Activated CD4-positive, alpha-beta memory T cell treated with anti-CD3 and anti-CD28 coated beads for 36 hours (primary cell): Measurements from ENCODE around the gene SEMA4B. TPM values are rescaled to one million over a fixed set of nuclear protein-coding genes. Genes with fewer than 3 reads are reported as not detected.

Experiments
- CTCF ChIA-PET: fragments of 350-600 bp; sonication (Branson Sonifier 250); formaldehyde crosslinking; loops from one replicate; lab custom pipeline; 2021; ENCODE audit warnings: antibody characterized with exemption, inconsistent platforms; lab: Charles Lee
- POLR2A ChIA-PET: fragments of 350-600 bp; sonication (Branson Sonifier 250); formaldehyde crosslinking; loops from one replicate; lab custom pipeline; 2021; ENCODE audit warnings: antibody characterized with exemption; lab: Charles Lee
- DNase-seq: peaks from one replicate; pipeline ENCODE4 v3.0.0-alpha.2; 2020
- H3K27ac Mint-ChIP-seq: one replicate; pipeline ENCODE4 v1.8.0; 2021; ENCODE audit warnings: mixed read lengths
- H3K27me3 Mint-ChIP-seq: one replicate; pipeline ENCODE4 v1.8.0; 2021; ENCODE audit warnings: mixed read lengths
- H3K36me3 Mint-ChIP-seq: one replicate; pipeline ENCODE4 v1.8.0; 2021; ENCODE audit warnings: mixed read lengths
- H3K4me1 Mint-ChIP-seq: one replicate; pipeline ENCODE4 v1.8.0; 2021; ENCODE audit warnings: low read depth, mixed read lengths
- H3K4me3 Mint-ChIP-seq: one replicate; pipeline ENCODE4 v1.8.0; 2021; ENCODE audit warnings: mild to moderate bottlenecking, mixed read lengths
- H3K9me3 Mint-ChIP-seq: one replicate; pipeline ENCODE4 v1.8.0; 2021; ENCODE audit warnings: mixed read lengths
- intact Hi-C: fragments of 100-400 bp; cut with micrococcal nuclease; formaldehyde crosslinking; loops from one replicate; pipeline ENCODE4 v1.15.1; 2023
- total RNA-seq, 2 experiments: library from RNA; stranded (reverse); gene quantifications; one replicate each; pipeline ENCODE4 v1.2.3, GENCODE V29; 2021

SEMA4B gene
- total RNA-seq, 2 experiments from 2014 or later, result 13.1 to 16.7 TPM

DNA sequence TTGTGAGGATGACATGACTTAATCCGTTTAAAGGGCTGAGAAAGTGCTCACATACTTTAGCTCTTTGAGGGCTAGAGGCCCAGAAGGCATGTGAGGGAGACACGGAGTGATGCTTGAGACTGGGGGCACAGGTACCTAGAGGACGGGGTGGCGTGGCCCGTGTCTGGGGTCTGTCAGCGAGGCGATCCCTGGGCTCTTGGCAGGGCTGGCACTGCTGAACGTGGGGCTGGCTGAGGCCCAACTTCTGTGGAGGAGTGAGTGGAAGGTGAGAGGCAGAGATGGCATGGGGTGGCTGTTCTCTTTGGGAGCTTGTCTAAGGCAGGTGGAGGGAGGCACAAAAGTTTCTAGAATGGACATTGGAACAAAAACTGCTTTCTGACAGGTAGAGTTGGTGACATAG lies 9.5 kb downstream of the SEMA4B start:
- H3K4me1 Mint-ChIP-seq, result peaks cover 37% of the 10 kb centered on the region
- intact Hi-C loops, result no loop called here
- no peak overlapping the region for H3K4me3 Mint-ChIP-seq
- CTCF ChIA-PET, result interaction anchor here (1.3 kb wide), 1 partner anchor 10 kb away, joined by 5 read pairs; no protein-coding TSS in a partner anchor
- no peaks in the 10 kb centered on the region for H3K27me3 Mint-ChIP-seq
- H3K27ac Mint-ChIP-seq, result no peak overlapping the region
- H3K36me3 Mint-ChIP-seq, result peaks cover 2% of the 10 kb centered on the region
- POLR2A ChIA-PET, result interaction anchor here (0.8 kb wide), 1 partner anchor 24 kb away, joined by 3 read pairs; no protein-coding TSS in a partner anchor
- DNase-seq, result no peak
- H3K9me3 Mint-ChIP-seq, result no peaks in the 10 kb centered on the region

DNA sequence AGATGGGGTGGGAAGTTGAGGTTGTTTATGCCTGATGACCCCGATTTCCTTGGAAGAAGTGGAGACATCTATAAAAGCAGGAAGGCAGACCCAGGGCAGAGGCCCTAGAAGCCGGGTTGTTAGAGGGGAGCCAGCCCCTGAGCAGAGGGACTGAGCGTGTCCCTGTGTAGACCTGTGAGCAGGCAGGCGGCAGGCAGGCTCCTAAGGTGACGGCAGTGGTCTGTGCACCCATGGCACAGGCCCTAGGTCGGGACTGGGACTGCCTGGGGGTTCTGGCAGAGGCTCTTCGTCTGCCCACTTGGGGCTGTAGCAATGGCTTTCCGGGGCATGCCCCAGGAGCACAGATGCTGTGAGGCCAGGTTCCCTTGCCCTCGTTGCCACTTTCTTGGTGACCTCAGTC lies 9.9 kb downstream of the SEMA4B start:
- ChIA-PET CTCF (no interaction called here), POLR2A (no interaction called here)
- no peak overlapping the region for H3K4me3 Mint-ChIP-seq
- no peak overlapping the region for H3K27ac Mint-ChIP-seq
- peaks cover 2% of the 10 kb centered on the region for H3K36me3 Mint-ChIP-seq
- no peaks in the 10 kb centered on the region for H3K9me3 Mint-ChIP-seq
- no peak for DNase-seq
- intact Hi-C loops, result no loop called here
- no peaks in the 10 kb centered on the region for H3K27me3 Mint-ChIP-seq
- H3K4me1 Mint-ChIP-seq, result peaks cover 37% of the 10 kb centered on the region

DNA sequence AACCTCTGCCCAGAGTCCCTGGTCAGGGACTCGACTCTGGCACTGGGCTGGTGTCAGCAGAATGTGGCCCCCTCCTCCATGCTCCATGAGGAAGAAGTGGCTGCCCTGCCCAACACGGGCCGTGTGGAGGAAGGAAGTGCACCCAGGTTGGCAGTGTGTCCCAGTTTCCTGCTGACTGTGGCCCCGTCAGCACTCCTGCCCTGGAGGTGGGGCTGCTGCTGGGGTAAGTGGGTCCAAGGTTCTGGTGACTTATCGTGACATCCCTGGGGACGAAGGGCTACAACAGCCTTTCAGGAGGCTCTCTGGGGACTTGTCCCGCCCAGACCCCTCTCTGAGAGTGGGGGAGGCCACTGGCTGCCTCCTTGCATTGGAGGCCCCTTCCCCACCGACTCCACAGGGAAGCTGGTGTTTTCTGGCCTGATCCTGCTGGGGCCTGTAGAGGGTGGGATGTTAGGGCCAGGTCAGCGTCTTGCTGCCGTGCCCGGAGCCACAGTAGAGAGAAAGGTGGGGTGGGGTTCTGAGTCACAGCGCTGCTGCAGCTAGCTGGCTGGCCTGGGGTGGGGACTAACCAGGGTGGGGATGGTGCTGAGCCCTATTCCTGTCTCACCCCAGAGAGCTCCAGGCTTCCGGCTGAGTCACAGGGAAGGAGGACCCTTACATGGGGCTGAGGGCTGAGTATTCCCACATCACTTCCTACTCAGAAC lies 10.5 kb downstream of the SEMA4B start:
- Mint-ChIP-seq H3K4me3 (no peak overlapping the region), H3K27me3 (no peaks in the 10 kb centered on the region), H3K4me1 (peaks cover 35% of the 10 kb centered on the region), H3K36me3 (peaks cover 2% of the 10 kb centered on the region), H3K9me3 (no peaks in the 10 kb centered on the region), H3K27ac (no peak overlapping the region)
- CTCF ChIA-PET, result interaction anchor here (1.1 kb wide), 1 partner anchor 10 kb away, joined by 3 read pairs; no protein-coding TSS in a partner anchor
- intact Hi-C loops, result no loop called here
- POLR2A ChIA-PET, result no interaction called here
- no peak for DNase-seq

- no peak for DNase-seq
- peaks cover 34% of the 10 kb centered on the region for H3K4me1 Mint-ChIP-seq
- ChIA-PET CTCF (interaction anchor here (1.0 to 1.1 kb wide), 2 partner anchors 9 to 74 kb away, joined by 3 read pairs; no protein-coding TSS in a partner anchor), POLR2A (interaction anchor here (0.9 kb wide), 1 partner anchor 18 kb away, joined by 3 read pairs; no protein-coding TSS in a partner anchor)
- H3K4me3 Mint-ChIP-seq, result no peak overlapping the region
- H3K36me3 Mint-ChIP-seq, result peaks cover 2% of the 10 kb centered on the region
- intact Hi-C loops, result no loop called here
- H3K27me3 Mint-ChIP-seq, result no peaks in the 10 kb centered on the region
- H3K9me3 Mint-ChIP-seq, result no peaks in the 10 kb centered on the region
- H3K27ac Mint-ChIP-seq, result no peak overlapping the region
These were observed 11.3 kb downstream of the SEMA4B start for GRCh38 chr15:90212221-90213098.

DNA sequence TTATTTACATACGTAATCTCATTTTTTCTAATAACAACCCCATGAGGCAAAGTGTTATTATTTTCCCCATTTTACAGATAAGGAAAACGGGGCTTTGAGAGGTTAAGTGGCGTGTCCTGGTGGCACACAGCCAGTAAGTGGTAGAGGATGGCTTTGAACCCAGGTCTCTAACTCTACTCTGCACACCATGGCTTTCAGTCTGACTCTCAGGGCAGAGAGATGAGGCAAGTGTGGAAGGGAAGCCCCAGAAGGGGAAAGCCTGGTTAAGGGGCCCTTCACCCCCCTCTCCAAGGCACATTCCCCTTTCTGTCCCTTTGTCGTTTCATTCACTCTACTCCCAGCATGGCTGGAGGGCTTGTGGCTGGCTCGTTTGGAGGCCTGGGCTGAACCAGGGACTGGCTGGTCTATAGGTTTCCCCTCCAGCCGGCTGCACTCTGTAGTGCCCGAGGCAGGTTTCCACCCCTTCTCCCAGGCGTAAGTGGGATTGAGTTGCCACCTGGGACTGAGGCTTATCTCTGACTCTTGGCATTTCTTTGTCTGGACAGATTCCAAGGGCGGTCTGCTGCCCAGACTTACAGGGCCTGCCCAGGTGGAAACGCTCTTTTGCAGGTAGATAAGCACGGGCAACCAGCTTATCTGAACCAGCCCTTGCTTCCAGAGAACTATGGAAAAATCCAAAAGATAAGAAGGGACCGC lies 12.1 kb downstream of the SEMA4B start:
- ChIA-PET CTCF (interaction anchor here (0.9 to 1.0 kb wide), 3 partner anchors 12 to 74 kb away, joined by 3 read pairs; partner anchors contain the start of gene SEMA4B), POLR2A (interaction anchor here (0.9 kb wide), 1 partner anchor 17 kb away, joined by 3 read pairs; no protein-coding TSS in a partner anchor)
- Mint-ChIP-seq H3K27ac (no peak overlapping the region), H3K36me3 (peaks cover 2% of the 10 kb centered on the region), H3K27me3 (no peaks in the 10 kb centered on the region), H3K4me1 (peaks cover 34% of the 10 kb centered on the region), H3K4me3 (no peak overlapping the region), H3K9me3 (no peaks in the 10 kb centered on the region)
- intact Hi-C loops, result no loop called here
- DNase-seq, result peak; percentile 32

- no peak for DNase-seq
- peaks cover 31% of the 10 kb centered on the region for H3K4me1 Mint-ChIP-seq
- intact Hi-C loops, result no loop called here
- H3K36me3 Mint-ChIP-seq, result peaks cover 2% of the 10 kb centered on the region
- no peaks in the 10 kb centered on the region for H3K27me3 Mint-ChIP-seq
- H3K9me3 Mint-ChIP-seq, result no peaks in the 10 kb centered on the region
- H3K4me3 Mint-ChIP-seq, result no peak overlapping the region
- H3K27ac Mint-ChIP-seq, result no peak overlapping the region
- ChIA-PET POLR2A (no interaction called here), CTCF (interaction anchor here (0.9 to 3.3 kb wide), 4 partner anchors 13 to 71 kb away, joined by 3 to 12 read pairs (median 3); partner anchors contain the start of gene SEMA4B)
These were observed 12.7 kb downstream of the SEMA4B start for GRCh38 chr15:90213818-90214204.

- intact Hi-C loops, result no loop called here
- Mint-ChIP-seq H3K4me1 (peaks cover 28% of the 10 kb centered on the region), H3K36me3 (peaks cover 2% of the 10 kb centered on the region), H3K4me3 (no peak overlapping the region), H3K27me3 (no peaks in the 10 kb centered on the region), H3K9me3 (no peaks in the 10 kb centered on the region), H3K27ac (no peak overlapping the region)
- no peak for DNase-seq
- ChIA-PET CTCF (interaction anchor here (0.6 to 3.3 kb wide), 4 partner anchors 14 to 340 kb away, joined by 3 to 12 read pairs (median 4); partner anchors contain the start of gene SEMA4B), POLR2A (no interaction called here)
These were observed 13.5 kb downstream of the SEMA4B start for GRCh38 chr15:90214553-90215196.

DNA sequence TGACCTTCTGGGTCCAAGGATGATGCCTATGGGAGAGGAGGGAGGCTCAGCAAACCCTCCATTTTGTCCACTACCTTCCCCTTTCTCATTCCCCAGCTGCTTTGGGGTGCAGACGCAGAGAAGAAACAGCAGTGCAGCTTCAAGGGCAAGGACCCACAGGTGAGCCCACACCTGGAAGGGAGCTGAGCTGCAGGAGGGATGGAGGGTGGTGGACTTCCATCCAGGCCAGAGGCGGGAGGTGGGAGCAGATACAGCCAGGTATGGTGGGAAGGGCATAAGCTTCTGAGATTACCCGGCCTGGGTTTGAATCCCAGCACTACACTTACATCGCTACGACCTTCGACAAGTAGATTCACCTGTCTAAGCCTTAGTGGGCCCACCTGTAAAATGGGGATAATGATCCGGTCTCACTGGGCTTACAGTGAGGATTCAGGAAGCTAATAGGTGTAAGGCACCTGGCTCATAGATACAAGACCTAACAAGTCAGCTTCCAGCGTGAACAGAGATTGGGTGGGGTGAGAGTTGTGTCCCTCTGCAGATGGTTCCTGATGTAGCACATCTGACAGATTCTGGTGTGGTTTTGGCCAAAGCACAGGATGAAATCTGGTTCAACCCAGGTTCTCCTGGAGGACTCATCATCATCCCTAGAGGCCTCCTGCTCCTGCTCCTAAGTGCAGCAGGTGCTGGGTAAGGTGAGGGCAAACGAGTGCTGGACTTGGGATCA lies 16.7 kb downstream of the SEMA4B start:
- peaks cover 2% of the 10 kb centered on the region for H3K36me3 Mint-ChIP-seq
- peaks cover 14% of the 10 kb centered on the region for H3K4me1 Mint-ChIP-seq
- intact Hi-C loops, result no loop called here
- no peak overlapping the region for H3K4me3 Mint-ChIP-seq
- no peaks in the 10 kb centered on the region for H3K27me3 Mint-ChIP-seq
- H3K27ac Mint-ChIP-seq, result no peak overlapping the region
- H3K9me3 Mint-ChIP-seq, result no peaks in the 10 kb centered on the region
- no peak for DNase-seq
- ChIA-PET CTCF (interaction anchor here (0.6 to 3.4 kb wide), 7 partner anchors 13 to 342 kb away, joined by 3 to 11 read pairs (median 3); no protein-coding TSS in a partner anchor), POLR2A (no interaction called here)

- no peak overlapping the region for H3K4me3 Mint-ChIP-seq
- H3K9me3 Mint-ChIP-seq, result no peaks in the 10 kb centered on the region
- peak; percentile 67 for DNase-seq
- ChIA-PET POLR2A (interaction anchor here (1.0 kb wide), 1 partner anchor 14 kb away, joined by 3 read pairs; the partner anchor contains the start of genes CIB1 and GDPGP1), CTCF (interaction anchor here (0.7 to 3.5 kb wide), 10 partner anchors 12 to 344 kb away, joined by 3 to 14 read pairs (median 4); partner anchors contain the start of gene SEMA4B)
- peaks cover 8% of the 10 kb centered on the region for H3K4me1 Mint-ChIP-seq
- peaks cover 2% of the 10 kb centered on the region for H3K36me3 Mint-ChIP-seq
- H3K27ac Mint-ChIP-seq, result no peak overlapping the region
- no peaks in the 10 kb centered on the region for H3K27me3 Mint-ChIP-seq
- intact Hi-C loops, result no loop called here
These were observed 18.5 kb downstream of the SEMA4B start for GRCh38 chr15:90219421-90220141.

GRCh38 chr15:90221246-90221900 lies 20.2 kb downstream of the SEMA4B start:
- no peaks in the 10 kb centered on the region for H3K9me3 Mint-ChIP-seq
- no peak overlapping the region for H3K27ac Mint-ChIP-seq
- no peak overlapping the region for H3K4me3 Mint-ChIP-seq
- H3K4me1 Mint-ChIP-seq, result peaks cover 4% of the 10 kb centered on the region
- CTCF ChIA-PET, result interaction anchor here (0.7 to 3.5 kb wide), 17 partner anchors 9 to 146 kb away, joined by 3 to 14 read pairs (median 5); partner anchors contain the start of genes CIB1, GDPGP1 and SEMA4B
- H3K36me3 Mint-ChIP-seq, result peaks cover 2% of the 10 kb centered on the region
- POLR2A ChIA-PET, result interaction anchor here (0.9 kb wide), 1 partner anchor 44 kb away, joined by 3 read pairs; the partner anchor contains the start of gene NGRN
- DNase-seq, result peak; percentile 51
- no peaks in the 10 kb centered on the region for H3K27me3 Mint-ChIP-seq
- intact Hi-C loops, result no loop called here
